Thymus (tissue), 11 donors: ENCODE results near the gene P4HA1. TPM values are rescaled to one million over a fixed set of nuclear protein-coding genes. Genes with fewer than 3 reads are reported as not detected.
"Not testable (repeated sequence)": the region's sequence is repeated elsewhere in the genome, so short reads cannot be mapped to it uniquely, and the experiment has no call there.

Experiments
- DNase-seq, 9 donors: peaks; one replicate each; pipeline ENCODE4 v3.0.0-alpha.2; 2013; ENCODE audit warnings: low spot score in 9 of 9, low read depth in 6 of 9, missing footprints in 1 of 9
- H3K27ac ChIP-seq, 2 donors: one replicate each; pipeline ENCODE4 v1.5.1; 2013; ENCODE audit warnings: control low read depth in 1 of 2, low read depth in 1 of 2, low read length in 1 of 2, mild to moderate bottlenecking in 1 of 2, moderate library complexity in 1 of 2
- H3K27me3 ChIP-seq, 2 donors: one replicate each; pipeline ENCODE4 v1.5.1; 2013; ENCODE audit warnings: low read length in 1 of 2; ENCODE audit not compliant: control insufficient read depth in 2 of 2, insufficient read depth in 1 of 2
- H3K36me3 ChIP-seq, 2 donors: one replicate each; pipeline ENCODE4 v1.5.1; 2013; ENCODE audit warnings: low read length in 1 of 2, mild to moderate bottlenecking in 1 of 2, moderate library complexity in 1 of 2; ENCODE audit not compliant: control insufficient read depth in 2 of 2, insufficient read depth in 2 of 2
- H3K4me1 ChIP-seq, 2 donors: one replicate each; pipeline ENCODE4 v1.5.1; 2013; ENCODE audit warnings: low read length in 2 of 2; ENCODE audit not compliant: control insufficient read depth in 2 of 2, insufficient read depth in 2 of 2
- H3K4me3 ChIP-seq, 2 donors: one replicate each; pipeline ENCODE4 v1.5.1; 2013; ENCODE audit warnings: low read length in 2 of 2, control low read depth in 1 of 2, mild to moderate bottlenecking in 1 of 2
- H3K9me3 ChIP-seq, 2 donors: one replicate each; pipeline ENCODE4 v1.5.1; 2013; ENCODE audit warnings: low read length in 1 of 2, mild to moderate bottlenecking in 1 of 2; ENCODE audit not compliant: control insufficient read depth in 2 of 2, insufficient read depth in 1 of 2
- WGBS: extraction: QIAGEN DNeasy Blood & Tissue Kit; methylation state at CpG from one replicate; pipeline ENCODE4 v1.1.7; 2013; 5-methylcytosine and 5-hydroxymethylcytosine counted together
- polyA plus RNA-seq: library from polyadenylated mRNA; stranded (reverse); fragments of 200-250 nt; gene quantifications from one replicate; pipeline ENCODE4 v1.2.3, GENCODE V29; 2013
- total RNA-seq: library from RNA; stranded (reverse); fragments of 120-200 nt; gene quantifications from one replicate; pipeline ENCODE4 v1.2.4, GENCODE V29; 2013
- donor health status: healthy.

The P4HA1 gene
- total and polyA plus RNA-seq, 2 donors, result 15.7 to 50.2 TPM

GRCh38 chr10:73042130-73042529, 54.5 kb downstream of the P4HA1 start:
- WGBS, result 98% methylated on average over 5 of the region's 5 CpGs
- Histone ChIP-seq H3K36me3 (peaks cover 0 to 19% of the 10 kb centered on the region in 2 donors), H3K4me3 (no peak overlapping the region), H3K27me3 (no peaks in the 10 kb centered on the region), H3K9me3 (no peaks in the 10 kb centered on the region), H3K27ac (no peak overlapping the region), H3K4me1 (no peaks in the 10 kb centered on the region)
- DNase-seq, result no peak

- no peak overlapping the region for H3K27ac ChIP-seq
- H3K27me3 ChIP-seq, result no peaks in the 10 kb centered on the region
- peaks cover 0 to 11% of the 10 kb centered on the region in 2 donors for H3K36me3 ChIP-seq
- H3K9me3 ChIP-seq, result no peaks in the 10 kb centered on the region
- no peak for DNase-seq
- no peaks in the 10 kb centered on the region for H3K4me1 ChIP-seq
- H3K4me3 ChIP-seq, result no peak overlapping the region
- 95% methylated on average over 3 of the region's 3 CpGs for WGBS
Measured at GRCh38 chr10:73039635-73040034, 57.0 kb downstream of the P4HA1 start.

- H3K4me1 ChIP-seq, H3K4me3 ChIP-seq, H3K36me3 ChIP-seq, DNase-seq, H3K27me3 ChIP-seq, H3K9me3 ChIP-seq, H3K27ac ChIP-seq: not testable (repeated sequence)
- WGBS, result 97% methylated on average over 6 of the region's 6 CpGs
Measured at GRCh38 chr10:73036285-73036684, 60.4 kb downstream of the P4HA1 start.

GRCh38 chr10:73032536-73032935, 64.1 kb downstream of the P4HA1 start:
- WGBS, result over 99% methylated on average over 6 of the region's 6 CpGs
- no peaks in the 10 kb centered on the region for H3K9me3 ChIP-seq
- peaks cover 2 to 12% of the 10 kb centered on the region in 2 donors for H3K36me3 ChIP-seq
- H3K4me3 ChIP-seq, result no peak overlapping the region
- H3K27me3 ChIP-seq, result no peaks in the 10 kb centered on the region
- H3K27ac ChIP-seq, result no peak overlapping the region
- no peaks in the 10 kb centered on the region for H3K4me1 ChIP-seq
- no peak for DNase-seq

GRCh38 chr10:73026623-73027022, 70.0 kb downstream of the P4HA1 start:
- H3K27ac ChIP-seq, H3K9me3 ChIP-seq, H3K4me1 ChIP-seq, H3K36me3 ChIP-seq, H3K4me3 ChIP-seq, DNase-seq, H3K27me3 ChIP-seq: not testable (repeated sequence)
- 95% methylated on average over 1 of the region's 1 CpG for WGBS

- H3K27me3 ChIP-seq, H3K27ac ChIP-seq, H3K9me3 ChIP-seq, H3K36me3 ChIP-seq, H3K4me1 ChIP-seq, H3K4me3 ChIP-seq, DNase-seq: not testable (repeated sequence)
- WGBS, result 98% methylated on average over 7 of the region's 7 CpGs
Measured at GRCh38 chr10:73023455-73024070, 73.1 kb downstream of the P4HA1 start.

GRCh38 chr10:73022961-73023360, 73.7 kb downstream of the P4HA1 start:
- H3K4me3 ChIP-seq, H3K4me1 ChIP-seq, DNase-seq, H3K9me3 ChIP-seq, H3K27ac ChIP-seq, H3K27me3 ChIP-seq: not testable (repeated sequence)
- WGBS, result 89% methylated on average over 4 of the region's 4 CpGs
- H3K36me3 ChIP-seq, result peaks cover 2 to 14% of the 10 kb centered on the region in 2 donors

- 89% methylated on average over 6 of the region's 6 CpGs for WGBS
- H3K27me3 ChIP-seq, H3K27ac ChIP-seq, DNase-seq, H3K4me1 ChIP-seq, H3K9me3 ChIP-seq, H3K4me3 ChIP-seq: not testable (repeated sequence)
- peaks cover 2 to 15% of the 10 kb centered on the region in 2 donors for H3K36me3 ChIP-seq
Measured at GRCh38 chr10:73021538-73022164, 75.0 kb downstream of the P4HA1 start.

- WGBS, result 100% methylated on average over 1 of the region's 1 CpG
- peaks cover 2 to 17% of the 10 kb centered on the region in 2 donors for H3K36me3 ChIP-seq
Measured at GRCh38 chr10:73021050-73021449, 75.6 kb downstream of the P4HA1 start.

More at GRCh38 chr10:73021050-73021449, 75.6 kb downstream of the P4HA1 start:
- Histone ChIP-seq H3K4me1 (no peaks in the 10 kb centered on the region), H3K27me3 (no peaks in the 10 kb centered on the region), H3K27ac (no peak overlapping the region), H3K9me3 (no peaks in the 10 kb centered on the region), H3K4me3 (no peak overlapping the region)
- DNase-seq, result no peak
